NCI-H748 treated with DMSO at 0.1 percent for 48 hours (cell line): Measurements from ENCODE around the gene SCAF1.

ENCODE experiments used
- DNase-seq: peaks from one replicate; lab custom pipeline; 2025; lab: John Stamatoyannopoulos, UW

Gene SCAF1

GRCh38 chr19:49666120-49666444 is 24.1 kb downstream of the SCAF1 start:
- no peak for DNase-seq

- no peak for DNase-seq
Observed at GRCh38 chr19:49667473-49667872, 25.5 kb downstream of the SCAF1 start.

- no peak for DNase-seq
Observed at GRCh38 chr19:49669516-49669915, 27.5 kb downstream of the SCAF1 start.

- peak; percentile 94 for DNase-seq
Observed at GRCh38 chr19:49672131-49672919, 30.3 kb downstream of the SCAF1 start.

GRCh38 chr19:49676136-49676783 is 34.3 kb downstream of the SCAF1 start:
- DNase-seq, result peak; percentile 96

DNA sequence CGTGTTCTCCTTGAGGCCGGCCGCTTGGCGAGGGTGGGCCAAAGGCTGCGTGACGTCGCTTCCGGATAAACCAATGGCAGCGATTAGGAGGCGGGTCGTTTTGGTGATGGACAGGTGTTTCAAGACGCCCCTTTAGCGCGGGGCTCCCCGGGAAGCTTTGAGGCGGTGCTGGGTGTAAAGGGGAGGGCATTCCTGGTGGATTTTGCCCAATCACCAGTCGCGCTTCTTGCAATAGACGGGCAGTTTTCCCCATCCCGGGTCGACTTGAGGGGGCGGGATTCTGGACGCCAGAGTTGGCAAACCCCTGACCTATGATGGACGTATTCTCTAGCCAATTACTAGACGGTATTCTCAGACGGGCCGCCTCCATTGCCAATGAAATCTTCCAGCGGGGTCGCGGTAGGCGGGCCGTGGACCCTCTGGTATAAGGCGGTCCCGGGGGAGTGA is 34.8 kb downstream of the SCAF1 start:
- peak; percentile 100 for DNase-seq

DNA sequence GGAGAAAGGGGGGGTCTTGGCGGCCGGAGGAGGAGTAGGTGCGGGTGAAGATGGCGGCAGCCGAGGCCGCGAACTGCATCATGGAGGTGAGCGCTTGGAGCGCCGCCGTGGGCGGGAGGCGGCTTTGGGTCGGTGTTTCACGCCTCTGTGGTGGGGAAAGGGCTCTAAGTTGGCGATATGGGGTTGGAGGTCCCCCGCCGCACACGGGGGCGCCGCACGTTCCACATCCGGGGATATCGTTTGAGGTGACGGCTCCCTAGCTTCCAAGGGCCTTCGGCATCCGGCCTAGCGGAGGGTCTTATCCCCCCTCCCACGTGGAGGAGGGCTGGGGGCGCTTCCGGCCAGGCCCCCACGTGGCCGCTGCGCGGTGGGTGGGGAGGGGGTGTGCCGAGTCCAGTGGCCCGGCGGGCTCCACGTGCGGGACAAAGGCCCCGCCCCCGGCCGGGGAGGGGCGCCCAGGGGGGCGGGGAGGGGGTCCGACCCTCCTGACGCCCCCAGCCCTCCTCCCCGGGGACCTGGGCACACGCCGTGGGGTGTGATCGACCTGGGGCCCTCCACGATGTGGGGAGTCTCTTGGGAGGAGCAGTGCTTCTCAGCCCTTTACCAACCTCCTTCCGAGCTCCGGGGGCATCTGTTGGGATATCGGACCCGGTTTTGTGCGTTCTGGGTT is 35.4 kb downstream of the SCAF1 start, which contains the start of gene PRMT1:
Gene PRMT1 (plus strand): TSS at position 41 of the 670 bp plus-strand sequence. CDS start 10 bp downstream, at position 51.
- no peak for DNase-seq

GRCh38 chr19:49677901-49678674 is 36.1 kb downstream of the SCAF1 start:
- DNase-seq, result peak; percentile 35

DNA sequence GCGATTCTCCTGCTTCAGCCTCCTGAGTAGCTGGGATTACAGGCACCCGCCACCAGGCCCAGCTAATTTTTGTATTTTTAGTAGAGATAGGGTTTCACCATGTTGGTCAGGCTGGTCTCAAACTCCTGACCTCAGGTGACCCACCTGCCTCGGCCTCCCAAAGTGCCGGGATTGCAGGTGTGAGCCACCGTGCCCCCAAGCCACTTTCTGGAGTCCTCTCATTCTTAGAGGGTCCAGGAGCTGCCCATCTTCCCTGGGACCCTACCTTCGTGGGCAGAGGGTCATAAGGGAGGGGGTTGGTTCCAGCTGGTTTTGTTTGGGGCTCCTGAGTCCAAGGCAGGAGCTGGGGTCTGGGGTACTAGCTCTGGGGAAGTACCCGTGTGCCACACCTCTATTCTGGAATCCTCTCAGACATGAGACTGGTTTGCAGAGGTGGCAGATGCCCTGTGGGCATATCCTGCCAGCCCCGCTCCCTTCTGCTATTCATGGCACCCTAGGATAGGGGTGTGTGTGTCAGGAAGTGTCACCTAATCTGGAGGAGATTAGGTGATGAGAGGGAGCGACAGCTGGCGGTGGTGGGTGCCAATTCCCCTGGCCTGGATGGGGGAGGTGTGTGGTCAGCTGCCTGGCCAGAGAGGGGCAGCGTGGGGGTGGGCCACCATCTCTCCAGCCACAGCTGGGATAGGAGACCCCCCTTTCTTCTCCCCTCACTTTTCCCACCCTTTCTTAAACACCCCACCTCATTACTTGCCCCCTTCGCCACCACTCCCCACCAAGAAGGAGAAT is 37.2 kb downstream of the SCAF1 start:
- no peak for DNase-seq

DNA sequence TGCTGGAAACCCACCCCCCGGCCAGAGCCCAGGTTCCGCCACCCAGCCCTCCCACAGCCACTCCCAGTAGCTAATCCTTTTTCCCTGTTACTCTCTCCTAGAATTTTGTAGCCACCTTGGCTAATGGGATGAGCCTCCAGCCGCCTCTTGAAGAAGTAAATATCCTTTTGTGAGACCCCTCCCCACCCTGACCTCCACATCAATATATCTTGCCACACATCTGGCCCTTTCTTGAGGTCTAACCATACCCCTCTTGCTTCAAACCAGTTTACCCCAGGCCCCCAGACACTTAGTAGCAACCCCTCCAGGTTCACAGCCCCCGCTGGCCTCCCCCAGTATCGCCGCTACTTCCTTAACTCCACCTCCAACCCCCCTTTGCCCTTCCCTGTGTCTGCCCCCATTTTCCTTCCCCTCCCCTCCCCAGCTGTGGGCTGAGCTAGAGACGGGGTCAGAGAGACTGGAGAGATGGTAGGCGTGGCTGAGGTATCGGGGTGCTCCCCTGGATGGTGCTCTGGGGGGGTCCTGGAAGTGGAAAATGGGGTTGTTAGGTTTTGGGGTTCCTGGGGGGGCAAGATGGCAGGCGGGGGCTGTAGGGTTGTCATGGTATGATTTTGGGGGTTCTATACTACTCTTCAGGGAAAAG is 37.9 kb downstream of the SCAF1 start:
- no peak for DNase-seq

DNA sequence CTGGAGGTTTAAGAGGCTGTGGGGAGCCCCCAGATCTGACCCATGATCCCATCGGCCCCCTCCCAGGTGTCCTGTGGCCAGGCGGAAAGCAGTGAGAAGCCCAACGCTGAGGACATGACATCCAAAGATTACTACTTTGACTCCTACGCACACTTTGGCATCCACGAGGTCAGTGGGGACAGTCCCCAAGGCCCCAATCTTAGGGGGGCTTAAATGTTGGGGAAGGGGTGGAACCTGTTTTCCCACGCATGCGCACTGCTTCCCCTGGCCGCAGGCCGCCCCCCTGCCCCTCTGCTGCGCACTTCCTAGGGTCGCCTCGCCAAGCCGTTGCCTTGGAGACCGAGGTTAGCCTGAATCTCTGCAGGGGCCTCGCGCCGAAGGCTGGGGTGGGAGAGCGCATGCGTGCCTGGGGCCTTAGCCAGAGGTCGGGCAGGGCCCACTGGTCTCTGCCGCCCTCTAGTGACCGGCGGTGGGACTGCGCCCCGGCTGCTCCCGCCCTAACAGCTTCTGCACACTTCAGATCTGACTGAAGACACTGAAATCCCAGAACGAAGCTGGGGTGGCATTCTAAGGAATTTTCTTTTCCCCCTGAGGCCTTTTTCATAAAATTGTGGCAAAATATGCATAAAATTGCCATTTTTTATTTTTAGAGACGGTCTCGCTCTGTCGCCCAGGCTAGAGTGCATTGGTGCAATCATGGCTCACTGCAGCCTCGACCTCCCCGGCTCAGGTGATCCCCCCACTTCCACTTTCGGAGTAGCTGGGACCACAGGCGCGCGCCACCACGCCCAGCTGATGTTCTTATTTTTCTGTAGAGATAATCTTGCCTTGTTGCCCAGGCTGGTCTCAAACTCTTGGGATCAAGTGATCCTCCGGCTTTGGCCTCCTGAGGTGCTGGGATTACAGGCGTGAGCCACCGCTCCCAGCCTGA is 38.7 kb downstream of the SCAF1 start:
- DNase-seq, result peak; percentile 91

DNA sequence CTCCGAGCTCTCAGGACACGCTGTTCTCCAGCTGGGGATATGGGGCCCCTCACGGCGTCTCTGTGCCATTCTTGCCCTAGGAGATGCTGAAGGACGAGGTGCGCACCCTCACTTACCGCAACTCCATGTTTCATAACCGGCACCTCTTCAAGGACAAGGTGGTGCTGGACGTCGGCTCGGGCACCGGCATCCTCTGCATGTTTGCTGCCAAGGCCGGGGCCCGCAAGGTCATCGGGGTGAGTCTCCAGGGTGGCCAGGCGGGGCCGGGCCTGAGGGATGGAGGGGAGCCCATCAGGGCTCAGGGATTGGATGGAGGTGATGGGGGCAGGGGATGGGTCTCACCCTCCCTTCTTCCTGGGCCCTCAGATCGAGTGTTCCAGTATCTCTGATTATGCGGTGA is 39.8 kb downstream of the SCAF1 start:
- DNase-seq, result no peak

DNA sequence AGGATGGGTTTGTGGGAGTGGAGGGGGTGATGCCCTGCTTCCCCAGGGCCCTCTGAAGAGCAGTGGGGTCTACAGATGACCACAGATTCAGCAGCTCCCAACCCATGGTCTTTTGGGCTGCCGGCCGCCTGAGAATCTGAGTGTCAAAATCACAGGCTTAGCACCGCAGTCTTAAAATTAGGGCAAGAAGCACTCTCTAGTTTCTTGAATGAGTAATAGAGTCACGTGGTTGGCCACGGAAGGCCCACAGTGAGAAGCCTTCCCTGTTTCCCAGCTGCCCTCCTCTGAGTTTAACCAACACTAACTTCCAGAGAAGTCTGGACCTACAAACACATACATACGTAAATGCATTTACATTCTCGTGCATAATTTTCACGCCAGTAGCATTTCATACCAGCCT is 40.3 kb downstream of the SCAF1 start:
- DNase-seq, result no peak

DNA sequence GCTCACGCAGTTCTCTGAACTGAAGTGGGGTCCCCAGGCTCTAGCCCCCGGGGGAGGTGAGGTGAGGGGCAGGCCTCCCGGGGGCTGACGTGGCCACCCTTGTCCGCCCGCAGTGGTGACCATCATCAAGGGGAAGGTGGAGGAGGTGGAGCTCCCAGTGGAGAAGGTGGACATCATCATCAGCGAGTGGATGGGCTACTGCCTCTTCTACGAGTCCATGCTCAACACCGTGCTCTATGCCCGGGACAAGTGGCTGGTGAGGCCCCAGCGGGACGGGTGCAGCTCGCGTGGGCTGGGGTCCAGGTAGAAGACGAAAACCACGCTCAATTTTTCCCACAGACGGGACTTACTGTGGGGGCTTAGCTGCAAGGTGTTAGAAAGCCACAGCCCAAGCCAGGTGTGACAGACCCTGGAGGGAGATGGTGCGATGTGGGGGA is 41.8 kb downstream of the SCAF1 start:
- DNase-seq, result no peak

- no peak for DNase-seq
Observed at GRCh38 chr19:49684251-49684982, 42.4 kb downstream of the SCAF1 start.

DNA sequence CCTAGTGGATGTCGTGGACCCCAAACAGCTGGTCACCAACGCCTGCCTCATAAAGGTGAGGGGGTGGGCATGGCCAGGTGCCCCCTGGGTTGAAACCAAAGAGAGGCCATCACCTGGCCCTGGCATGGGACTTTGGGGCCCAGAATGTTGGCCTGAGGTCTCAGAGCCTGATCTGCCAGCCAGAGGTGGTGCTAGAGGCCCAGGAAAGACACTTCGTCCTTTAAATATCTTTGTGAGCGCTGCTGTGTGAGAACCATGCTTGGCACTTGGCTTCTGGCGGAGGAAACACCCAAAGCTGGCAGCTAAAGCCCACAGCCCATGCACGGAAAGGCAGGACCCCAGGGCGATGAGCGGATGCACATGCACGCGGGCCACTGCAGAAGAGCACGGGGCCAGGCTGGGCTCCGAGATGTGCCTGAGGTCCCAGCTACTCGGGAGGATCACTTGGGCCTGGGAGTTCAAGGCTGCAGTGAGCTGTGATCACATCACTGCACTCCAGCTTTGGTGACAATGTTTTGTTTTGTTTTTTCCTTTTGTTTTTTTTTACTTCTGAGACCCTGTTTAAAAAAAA is 43.1 kb downstream of the SCAF1 start:
- no peak for DNase-seq

DNA sequence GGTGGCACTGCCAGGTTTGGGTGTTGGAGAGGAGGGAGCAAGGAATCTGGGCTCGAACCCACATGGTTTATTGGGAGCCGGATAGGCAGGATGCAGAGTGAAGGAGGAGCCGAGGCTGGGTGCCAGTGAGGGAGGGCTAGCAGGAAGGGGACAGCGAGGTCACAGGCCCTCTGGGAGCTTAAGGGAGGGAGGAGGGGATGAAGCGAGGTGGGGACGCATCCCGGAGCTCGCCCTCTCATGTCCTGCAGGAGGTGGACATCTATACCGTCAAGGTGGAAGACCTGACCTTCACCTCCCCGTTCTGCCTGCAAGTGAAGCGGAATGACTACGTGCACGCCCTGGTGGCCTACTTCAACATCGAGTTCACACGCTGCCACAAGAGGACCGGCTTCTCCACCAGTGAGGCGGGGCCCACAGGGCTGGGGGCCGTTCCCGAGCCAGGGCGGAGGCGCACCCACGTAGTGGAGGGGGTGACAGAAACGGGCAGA is 43.9 kb downstream of the SCAF1 start:
- no peak for DNase-seq

DNA sequence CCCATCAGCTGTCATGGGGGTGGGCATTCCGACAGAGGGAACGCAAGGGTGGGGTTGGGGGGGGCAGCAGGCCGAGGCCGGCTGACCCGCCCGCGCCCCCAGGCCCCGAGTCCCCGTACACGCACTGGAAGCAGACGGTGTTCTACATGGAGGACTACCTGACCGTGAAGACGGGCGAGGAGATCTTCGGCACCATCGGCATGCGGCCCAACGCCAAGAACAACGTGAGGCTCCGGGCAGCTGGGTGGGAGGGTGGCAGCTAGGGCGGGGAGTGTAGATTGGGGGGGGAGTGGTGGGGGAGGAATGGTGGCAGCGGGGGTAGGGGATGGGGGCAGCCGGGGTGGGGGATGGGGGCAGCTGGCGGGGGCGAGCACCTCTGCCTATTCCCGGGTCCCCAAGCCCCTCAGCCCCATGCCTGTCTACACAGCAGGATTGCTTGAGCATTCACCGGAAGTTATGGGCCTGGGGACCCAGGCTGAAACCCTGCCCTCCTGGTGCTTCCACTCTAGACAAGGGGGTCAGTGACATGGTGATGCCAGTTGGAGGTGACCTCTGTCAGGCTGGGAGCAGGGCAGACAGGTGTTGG is 44.6 kb downstream of the SCAF1 start:
- DNase-seq, result no peak
